ENCODE results near the gene ATP11A.
"Not testable (repeated sequence)": the region's sequence is repeated elsewhere in the genome, so short reads cannot be mapped to it uniquely, and the experiment has no call there.

The ATP11A gene

GRCh38 chr13:112881656-112882554 lies 192.1 kb downstream of the ATP11A start:
- DNase-seq (ENCODE audit: low spot score) = no peak

- DNase-seq (ENCODE audit: low spot score) = no peak
Measured at GRCh38 chr13:112882555-112883024, 192.8 kb downstream of the ATP11A start.

DNA sequence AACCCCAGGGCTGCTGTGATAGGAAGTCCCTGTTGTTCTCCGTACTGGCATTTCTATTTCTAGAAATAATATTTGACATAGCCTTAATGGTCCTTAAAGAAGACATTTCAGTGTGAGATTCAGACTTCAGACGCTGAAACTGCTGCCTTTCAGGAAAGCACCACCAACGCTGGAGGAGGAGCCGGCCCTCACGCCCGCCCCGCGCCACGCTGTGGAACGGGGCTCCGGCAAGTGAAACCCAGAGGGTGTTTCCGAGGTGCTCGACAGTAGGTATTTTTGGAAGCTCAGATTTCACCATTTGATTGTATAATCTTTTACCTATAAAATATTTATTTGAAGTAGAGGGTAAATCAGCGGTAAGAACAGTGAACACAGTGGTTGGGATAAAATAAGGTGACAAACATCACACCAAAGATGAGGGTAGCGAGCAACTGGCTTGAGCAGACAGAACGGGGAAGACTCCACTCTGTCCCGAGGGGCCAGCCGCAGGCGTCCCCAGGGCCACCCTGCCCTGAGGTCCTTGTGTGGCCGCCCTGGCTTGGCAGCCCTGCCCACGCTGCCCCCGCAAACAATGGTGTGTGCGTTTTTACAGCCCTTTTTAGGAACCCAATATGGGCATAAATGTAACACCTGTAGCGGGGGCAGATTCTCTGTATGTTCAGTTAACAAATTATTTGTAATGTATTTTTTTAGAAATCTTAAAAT lies 193.6 kb downstream of the ATP11A start:
- DNase-seq (ENCODE audit: low spot score) = no peak

DNA sequence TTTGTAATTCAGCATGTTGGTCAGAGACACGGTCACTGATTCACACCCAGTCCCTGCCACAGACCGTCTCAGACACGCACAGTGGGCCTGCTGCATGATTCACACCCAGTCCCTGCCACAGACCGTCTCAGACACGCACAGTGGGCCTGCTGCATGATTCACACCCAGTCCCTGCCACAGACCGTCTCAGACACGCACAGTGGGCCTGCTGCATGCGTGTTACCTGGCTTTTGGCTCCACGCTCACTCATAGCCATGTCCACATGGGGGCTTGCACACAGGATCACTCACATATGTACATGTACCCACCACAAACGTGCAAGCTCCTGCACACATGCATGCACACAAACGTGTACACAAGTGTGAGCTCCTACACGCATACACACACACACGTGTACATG lies 194.9 kb downstream of the ATP11A start:
- DNase-seq (ENCODE audit: low spot score) = not testable (repeated sequence)

GRCh38 chr13:112885242-112885781 lies 195.5 kb downstream of the ATP11A start:
- no peak for DNase-seq (ENCODE audit: low spot score)

DNA sequence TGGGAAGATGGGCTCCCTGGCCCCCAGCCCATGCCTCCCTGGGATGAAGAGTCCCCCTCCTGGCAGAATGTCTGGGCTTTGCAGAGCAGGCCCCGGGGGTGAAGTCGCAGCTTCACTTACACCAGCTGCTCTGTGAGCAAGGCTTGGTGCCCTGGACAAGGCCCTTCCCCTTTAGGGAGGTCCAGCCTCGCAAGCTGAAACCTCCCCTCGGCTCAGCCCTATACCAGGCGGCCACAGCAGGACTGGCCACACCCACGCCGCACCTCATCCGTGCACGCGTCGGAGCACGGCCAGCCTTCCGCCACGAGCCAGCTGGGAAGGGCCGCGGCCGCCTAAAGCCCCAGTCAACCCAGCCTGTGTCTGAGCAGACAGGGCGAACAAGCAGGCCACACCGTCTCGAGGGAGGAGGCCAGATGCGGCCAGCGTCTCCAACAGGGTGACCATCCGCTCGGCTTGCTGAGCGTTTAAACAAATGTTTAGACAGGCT lies 196.0 kb downstream of the ATP11A start:
- peak; percentile 77 for DNase-seq (ENCODE audit: low spot score)

- DNase-seq (ENCODE audit: low spot score) = no peak
Measured at GRCh38 chr13:112887151-112887550, 197.3 kb downstream of the ATP11A start.

GRCh38 chr13:112887557-112887991 lies 197.7 kb downstream of the ATP11A start:
- no peak for DNase-seq (ENCODE audit: low spot score)

- no peak for DNase-seq (ENCODE audit: low spot score)
Measured at GRCh38 chr13:112888238-112889111, 198.6 kb downstream of the ATP11A start.

DNA sequence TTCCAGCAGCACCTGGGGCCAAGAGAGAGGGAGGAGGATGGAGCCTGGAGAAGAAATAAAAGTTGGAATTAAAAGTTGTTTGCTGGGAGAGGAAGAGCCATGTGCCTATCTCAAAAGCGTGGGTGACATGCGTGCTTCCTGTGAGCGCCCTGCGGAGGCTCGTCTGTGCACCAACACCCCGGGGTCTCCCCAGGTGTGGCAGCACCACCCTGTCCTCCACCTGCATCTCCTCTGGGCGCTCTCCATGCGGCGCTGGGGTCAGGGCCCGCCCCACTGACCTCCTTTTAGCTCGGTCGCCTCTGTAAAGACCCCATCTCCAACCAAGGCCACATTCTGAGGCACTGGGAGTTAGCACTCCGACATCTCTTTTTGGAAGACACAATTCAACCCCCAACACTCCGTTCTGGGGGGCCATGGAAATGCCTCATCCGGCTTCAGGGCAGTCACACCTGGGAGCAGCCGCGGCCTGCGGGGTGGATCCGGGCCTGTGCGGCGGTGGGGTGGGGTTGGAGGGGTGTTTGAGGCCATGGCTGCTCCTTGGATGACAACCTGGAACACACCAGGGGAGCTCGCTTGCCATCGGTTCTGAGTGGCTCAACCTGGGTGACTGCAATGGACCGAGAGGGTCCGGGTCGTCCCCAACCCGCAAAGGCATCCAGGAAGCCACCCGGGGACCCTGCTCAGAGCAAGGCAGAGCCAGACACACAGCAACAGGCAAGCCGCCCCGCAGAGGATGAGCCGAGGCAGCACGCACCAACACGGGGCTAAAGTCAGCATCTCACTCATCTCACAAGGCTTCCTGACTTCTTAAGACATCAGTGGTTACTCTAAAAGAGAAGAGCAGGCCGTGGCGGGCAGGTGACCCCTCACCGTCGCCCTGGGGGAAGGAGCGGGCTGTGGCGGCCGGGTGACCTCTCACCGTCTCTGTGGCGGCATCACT lies 199.8 kb downstream of the ATP11A start:
- no peak for DNase-seq (ENCODE audit: low spot score)

GRCh38 chr13:112890316-112891145 lies 200.7 kb downstream of the ATP11A start:
- DNase-seq (ENCODE audit: low spot score) = no peak

- DNase-seq (ENCODE audit: low spot score) = no peak
Measured at GRCh38 chr13:112891477-112892401, 201.9 kb downstream of the ATP11A start.

DNA sequence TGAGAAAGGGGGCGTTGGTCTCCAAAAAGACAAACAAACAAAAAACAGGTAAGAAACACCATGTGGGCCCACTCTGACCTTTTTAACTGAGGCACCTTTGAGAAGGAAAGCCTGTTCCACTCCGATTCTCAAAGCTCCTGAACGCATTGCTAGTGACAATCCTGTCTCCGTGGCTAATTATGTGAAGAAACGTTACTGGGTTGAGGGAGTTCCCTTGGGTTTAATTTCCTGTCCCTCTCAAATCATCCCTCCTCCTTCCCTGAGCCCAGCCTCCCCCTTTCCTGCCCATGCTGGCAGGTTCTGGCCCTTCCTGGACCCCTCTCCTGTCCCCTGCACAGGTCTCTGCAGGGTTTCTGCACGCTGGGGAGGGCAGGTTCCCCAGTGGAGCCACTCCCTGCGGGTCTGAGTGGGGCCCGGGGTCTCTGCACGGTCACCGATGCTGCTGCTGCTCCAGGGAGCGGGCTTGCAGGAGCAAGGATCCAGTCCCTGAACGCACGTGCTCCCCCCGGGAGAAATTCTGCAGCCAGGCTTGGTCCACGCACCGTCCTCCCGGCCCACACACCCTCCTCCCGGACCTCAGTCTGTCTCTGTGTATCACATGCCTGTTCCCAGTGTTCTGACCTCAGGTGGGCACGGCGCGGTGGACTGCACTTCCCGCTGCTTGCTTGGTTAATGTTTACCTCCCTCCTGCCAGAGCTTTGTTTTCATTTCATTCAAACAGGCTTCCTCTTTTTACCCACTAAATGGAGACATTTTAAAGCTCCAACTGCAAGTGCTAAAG lies 202.8 kb downstream of the ATP11A start:
- no peak for DNase-seq (ENCODE audit: low spot score)

GRCh38 chr13:112893207-112893569 lies 203.3 kb downstream of the ATP11A start:
- DNase-seq (ENCODE audit: low spot score) = no peak

DNA sequence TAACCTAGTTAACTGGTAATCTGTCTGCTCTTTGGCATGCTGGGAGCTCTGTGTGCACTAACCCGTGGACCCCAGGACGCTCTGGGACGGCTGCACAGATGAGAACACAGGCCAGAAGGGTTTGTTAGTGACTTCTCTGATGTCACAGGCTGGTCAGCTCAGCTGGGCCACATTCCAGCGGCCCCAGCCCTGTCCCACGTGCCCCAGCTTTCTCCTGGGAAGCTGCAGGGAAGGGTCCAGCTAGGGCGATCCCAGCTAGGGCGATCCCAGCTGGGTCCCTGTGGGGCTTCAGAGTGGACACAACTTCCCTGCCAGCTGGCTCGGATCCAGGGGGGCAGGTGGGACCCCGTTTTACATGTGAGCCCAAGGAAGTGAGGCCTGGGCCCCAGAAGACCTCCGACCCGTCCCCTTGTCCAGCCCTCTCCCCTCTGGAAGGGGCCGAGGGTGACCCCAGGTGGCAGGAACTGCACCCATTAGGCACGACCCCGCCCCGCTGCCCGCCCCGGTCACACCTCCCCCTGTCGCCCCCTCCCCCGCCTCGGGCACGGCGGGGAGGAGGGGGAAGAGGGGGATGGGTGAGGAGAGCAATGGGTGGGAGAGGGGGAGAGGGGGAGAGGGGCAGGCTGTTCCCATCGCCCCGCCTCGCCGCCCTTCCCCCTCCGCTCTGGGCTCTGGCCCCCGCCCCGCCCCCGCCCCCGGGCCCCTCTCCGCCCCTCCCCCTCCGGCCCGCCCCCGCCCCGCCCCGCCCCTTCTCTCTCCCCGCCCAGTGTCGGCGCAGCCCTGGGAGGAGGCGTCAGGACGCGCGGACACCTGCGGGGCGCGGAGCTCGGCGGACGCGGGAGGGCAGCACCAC lies 204.0 kb downstream of the ATP11A start:
- DNase-seq (ENCODE audit: low spot score) = peak; percentile 46

GRCh38 chr13:112894423-112894672 lies 204.5 kb downstream of the ATP11A start:
- DNase-seq (ENCODE audit: low spot score) = no peak

All from COLO829 (cell line).